Colonic mucosa (tissue), 4 donors: ENCODE measurements around the gene LMAN1. TPM values are rescaled to one million over a fixed set of nuclear protein-coding genes. Genes with fewer than 3 reads are reported as not detected.

Source experiments
- DNase-seq: peaks from one replicate; pipeline ENCODE4 v3.0.0-alpha.2; 2020
- H3K27ac ChIP-seq: fragments of 200-600 bp; one replicate; pipeline ENCODE4 v1.8.0; 2021
- H3K27me3 ChIP-seq: fragments of 200-600 bp; one replicate; pipeline ENCODE4 v1.8.0; 2021
- H3K36me3 ChIP-seq: fragments of 200-600 bp; one replicate; pipeline ENCODE4 v1.8.0; 2021
- H3K4me1 ChIP-seq: fragments of 200-600 bp; one replicate; pipeline ENCODE4 v1.8.0; 2021; ENCODE audit warnings: mild to moderate bottlenecking
- H3K4me3 ChIP-seq: fragments of 200-600 bp; one replicate; pipeline ENCODE4 v1.8.0; 2021
- H3K9ac ChIP-seq, 2 donors: one replicate each; pipeline ENCODE4 v1.7.0; 2013; ENCODE audit warnings: control low read depth in 2 of 2, low read depth in 2 of 2, low read length in 2 of 2
- H3K9me3 ChIP-seq: fragments of 200-600 bp; one replicate; pipeline ENCODE4 v1.8.0; 2021
- CTCF ChIP-seq: fragments of 200-600 bp; IDR thresholded peaks from one replicate; pipeline ENCODE4 v1.8.0; 2022; ENCODE audit warnings: antibody characterized with exemption, mild to moderate bottlenecking
- intact Hi-C: fragments of 100-400 bp; cut with DNase I; formaldehyde crosslinking; loops from one replicate; pipeline ENCODE4 v1.14.1; 2022
- total RNA-seq, 2 donors: library from RNA; stranded (reverse); fragmentation: NEBNext Ultra II Directional in 1 of 2; extraction: Animal tissue kit (Norgen Biotek cat#: 25700) in 1 of 2; gene quantifications; one replicate each; pipeline ENCODE4 v1.2.1, GENCODE V29; 2021
- donor health status: healthy.
- donor health status: DM: no; HTN: no; CAD: no.
- donor health status: DM: no; HTN: no; CAD: no.

Gene LMAN1
- total RNA-seq, 2 donors from 2014 or later = 60.2 to 67.6 TPM

GRCh38 chr18:59382383-59382782 lies 23.3 kb upstream of the LMAN1 start:
- Histone ChIP-seq H3K27me3 (no peaks in the 10 kb centered on the region), H3K9me3 (no peaks in the 10 kb centered on the region), H3K27ac (no peak overlapping the region), H3K4me1 (no peaks in the 10 kb centered on the region), H3K36me3 (no peaks in the 10 kb centered on the region), H3K9ac (no peak overlapping the region), H3K4me3 (no peak overlapping the region)
- intact Hi-C loops = no loop called here
- DNase-seq = no peak
- no peak for TF ChIP-seq CTCF

- H3K4me3 ChIP-seq = no peak overlapping the region
- H3K4me1 ChIP-seq = no peaks in the 10 kb centered on the region
- no peak for DNase-seq
- H3K9ac ChIP-seq = no peak overlapping the region
- no peak overlapping the region for H3K27ac ChIP-seq
- no peaks in the 10 kb centered on the region for H3K36me3 ChIP-seq
- no peak for TF ChIP-seq CTCF
- intact Hi-C loops = no loop called here
- no peaks in the 10 kb centered on the region for H3K9me3 ChIP-seq
- no peaks in the 10 kb centered on the region for H3K27me3 ChIP-seq
Measured at GRCh38 chr18:59381949-59382348, 22.9 kb upstream of the LMAN1 start.

GRCh38 chr18:59380706-59381105 lies 21.6 kb upstream of the LMAN1 start:
- no peaks in the 10 kb centered on the region for H3K27me3 ChIP-seq
- H3K27ac ChIP-seq = no peak overlapping the region
- H3K36me3 ChIP-seq = no peaks in the 10 kb centered on the region
- no peak overlapping the region for H3K9ac ChIP-seq
- TF ChIP-seq CTCF = no peak
- intact Hi-C loops = no loop called here
- H3K4me1 ChIP-seq = no peaks in the 10 kb centered on the region
- H3K4me3 ChIP-seq = no peak overlapping the region
- no peaks in the 10 kb centered on the region for H3K9me3 ChIP-seq
- no peak for DNase-seq

GRCh38 chr18:59379772-59380522 lies 20.9 kb upstream of the LMAN1 start:
- TF ChIP-seq CTCF = no peak
- no peaks in the 10 kb centered on the region for H3K9me3 ChIP-seq
- no peak overlapping the region for H3K4me3 ChIP-seq
- no peaks in the 10 kb centered on the region for H3K36me3 ChIP-seq
- intact Hi-C loops = no loop called here
- no peaks in the 10 kb centered on the region for H3K4me1 ChIP-seq
- no peaks in the 10 kb centered on the region for H3K27me3 ChIP-seq
- DNase-seq = no peak
- no peak overlapping the region for H3K9ac ChIP-seq
- H3K27ac ChIP-seq = no peak overlapping the region

GRCh38 chr18:59377613-59378337 lies 18.7 kb upstream of the LMAN1 start:
- TF ChIP-seq CTCF = no peak
- Histone ChIP-seq H3K27ac (no peak overlapping the region), H3K4me3 (no peak overlapping the region), H3K36me3 (no peaks in the 10 kb centered on the region), H3K9ac (no peak overlapping the region), H3K4me1 (no peaks in the 10 kb centered on the region), H3K27me3 (no peaks in the 10 kb centered on the region), H3K9me3 (no peaks in the 10 kb centered on the region)
- intact Hi-C loops = no loop called here
- no peak for DNase-seq
